HEK293 (cell line): Measurements from ENCODE around the gene FOXO6.

Experiments used
- CTCF ChIA-PET: fragments of 350-600 bp; formaldehyde crosslinking; extraction: SDS; loops from one replicate; lab custom pipeline; 2021; ENCODE audit warnings: antibody characterized with exemption; lab: Yijun Ruan, JAX
- POLR2A ChIA-PET: fragments of 300-600 bp; formaldehyde crosslinking; extraction: SDS; loops from one replicate; lab custom pipeline; 2020; ENCODE audit warnings: antibody characterized with exemption, inconsistent platforms; lab: Yijun Ruan, JAX
- H3K27ac ChIP-seq: fragments of 200-500 bp; sonication (Bioruptor generic); 2 replicates; pipeline ENCODE4 v1.5.1; 2014; ENCODE audit warnings: low read depth, low read length, control low read depth, inconsistent platforms; ENCODE audit errors: extremely low read depth
- H3K36me3 ChIP-seq, 2 experiments: fragments of 200-500 bp in 1 of 2; sonication (Bioruptor generic) in 1 of 2; 1 replicate in 1 of 2; 2 replicates in 1 of 2; pipeline ENCODE4 v1.5.1; 2014 to 2017; ENCODE audit warnings: inconsistent platforms in 2 of 2, low read length in 2 of 2; ENCODE audit not compliant: control insufficient read depth in 2 of 2, insufficient read depth in 1 of 2
- H3K4me1 ChIP-seq: fragments of 200-500 bp; sonication (Bioruptor generic); 2 replicates; pipeline ENCODE4 v1.5.1; 2014; ENCODE audit warnings: mild to moderate bottlenecking, low read length, inconsistent platforms; ENCODE audit not compliant: control insufficient read depth, insufficient read depth
- H3K4me3 ChIP-seq: 2 replicates; pipeline ENCODE4 v1.5.1; 2011; ENCODE audit warnings: low read depth, mild to moderate bottlenecking, control low read depth, low read length, moderate library complexity
- H3K9me3 ChIP-seq: fragments of 200-500 bp; sonication (Bioruptor generic); 2 replicates; pipeline ENCODE4 v1.5.1; 2014; ENCODE audit warnings: low read depth, low read length, inconsistent platforms; ENCODE audit not compliant: control insufficient read depth, insufficient read depth
- EGR2 ChIP-seq: fragments of 450-650 bp; formaldehyde crosslinking; IDR thresholded peaks from 2 replicates; pipeline ENCODE4 v1.5.1; 2016; ENCODE audit warnings: low read depth, missing biosample characterization, missing genetic modification characterization
- KLF8 ChIP-seq: fragments of 450-650 bp; formaldehyde crosslinking; IDR thresholded peaks from 2 replicates; pipeline ENCODE4 v1.5.1; 2016; ENCODE audit warnings: missing biosample characterization, missing genetic modification characterization
- KLF9 ChIP-seq: fragments of 450-650 bp; formaldehyde crosslinking; IDR thresholded peaks from 2 replicates; pipeline ENCODE4 v1.5.1; 2016; ENCODE audit warnings: missing biosample characterization, missing genetic modification characterization, low read depth
- OVOL3 ChIP-seq: fragments of 450-650 bp; formaldehyde crosslinking; IDR thresholded peaks from 2 replicates; pipeline ENCODE4 v1.5.1; 2016; ENCODE audit warnings: missing biosample characterization, missing genetic modification characterization
- SCRT2 ChIP-seq: fragments of 450-650 bp; formaldehyde crosslinking; IDR thresholded peaks from 2 replicates; pipeline ENCODE4 v1.5.1; 2016; ENCODE audit warnings: missing biosample characterization, missing genetic modification characterization
- ZBTB48 ChIP-seq: fragments of 450-650 bp; formaldehyde crosslinking; IDR thresholded peaks from 2 replicates; pipeline ENCODE4 v1.5.1; 2016; ENCODE audit warnings: missing biosample characterization, missing genetic modification characterization
- ZFHX2 ChIP-seq: fragments of 450-650 bp; formaldehyde crosslinking; conservative IDR thresholded peaks from 2 replicates; pipeline ENCODE4 v1.5.1; 2016; ENCODE audit warnings: missing biosample characterization, missing genetic modification characterization
- ZNF132 ChIP-seq: fragments of 450-650 bp; formaldehyde crosslinking; IDR thresholded peaks from 2 replicates; pipeline ENCODE4 v1.5.1; 2017; ENCODE audit warnings: missing biosample characterization, missing genetic modification characterization, borderline replicate concordance
- ZNF274 ChIP-seq, 2 experiments: fragments of 200-500 bp in 1 of 2; fragments of 450-650 bp in 1 of 2; sonication (Bioruptor generic) in 1 of 2; formaldehyde crosslinking in 1 of 2; IDR thresholded peaks; 2 replicates each; pipeline versions ENCODE4 v1.5.1 to v1.6.1; 2014 to 2016; ENCODE audit warnings: borderline replicate concordance in 1 of 2, inconsistent platforms in 1 of 2, low read length in 1 of 2, missing biosample characterization in 1 of 2, missing genetic modification characterization in 1 of 2
- ZNF350 ChIP-seq: fragments of 450-650 bp; formaldehyde crosslinking; IDR thresholded peaks from 2 replicates; pipeline ENCODE4 v1.5.0; 2017; ENCODE audit warnings: missing biosample characterization, mild to moderate bottlenecking, missing genetic modification characterization
- ZNF354C ChIP-seq: fragments of 450-650 bp; formaldehyde crosslinking; IDR thresholded peaks from 2 replicates; pipeline ENCODE4 v1.5.1; 2016; ENCODE audit warnings: missing biosample characterization, missing genetic modification characterization, low read depth, borderline replicate concordance
- ZNF521 ChIP-seq: fragments of 450-650 bp; formaldehyde crosslinking; IDR thresholded peaks from 2 replicates; pipeline ENCODE4 v1.5.1; 2017; ENCODE audit warnings: missing biosample characterization, mild to moderate bottlenecking, missing genetic modification characterization
- ZNF555 ChIP-seq: fragments of 450-650 bp; formaldehyde crosslinking; conservative IDR thresholded peaks from 2 replicates; pipeline ENCODE4 v1.5.1; 2017; ENCODE audit warnings: missing biosample characterization, mild to moderate bottlenecking, missing genetic modification characterization, inconsistent platforms
- ZNF621 ChIP-seq: fragments of 450-650 bp; formaldehyde crosslinking; IDR thresholded peaks from 2 replicates; pipeline ENCODE4 v1.5.1; 2017; ENCODE audit warnings: missing biosample characterization, missing genetic modification characterization
- ZNF837 ChIP-seq: fragments of 450-650 bp; formaldehyde crosslinking; IDR thresholded peaks from 2 replicates; pipeline ENCODE4 v1.5.1; 2016; ENCODE audit warnings: missing biosample characterization, missing genetic modification characterization
- ZNF843 ChIP-seq: fragments of 450-650 bp; formaldehyde crosslinking; IDR thresholded peaks from 2 replicates; pipeline ENCODE4 v1.5.1; 2016; ENCODE audit warnings: missing biosample characterization, missing genetic modification characterization
- TF ChIP-seq, protein P1 (sequence below): fragments of 450-650 bp; formaldehyde crosslinking; IDR thresholded peaks from 2 replicates; pipeline ENCODE4 v1.5.1; 2016; ENCODE audit warnings: missing biosample characterization, missing genetic modification characterization
- TF ChIP-seq, protein P2 (sequence below): fragments of 450-650 bp; formaldehyde crosslinking; IDR thresholded peaks from 2 replicates; pipeline ENCODE4 v1.5.1; 2016; ENCODE audit warnings: missing biosample characterization, missing genetic modification characterization
- TF ChIP-seq, protein P3 (sequence below): sonication (generic); formaldehyde crosslinking; IDR thresholded peaks from 2 replicates; pipeline ENCODE4 v1.8.1; 2022; ENCODE audit warnings: mild to moderate bottlenecking, moderate library complexity, missing genetic modification reagents
- TF ChIP-seq, protein P4 (sequence below): fragments of 450-650 bp; formaldehyde crosslinking; IDR thresholded peaks from 2 replicates; pipeline ENCODE4 v1.5.1; 2016; ENCODE audit warnings: missing biosample characterization, missing genetic modification characterization, borderline replicate concordance

FOXO6 gene

DNA sequence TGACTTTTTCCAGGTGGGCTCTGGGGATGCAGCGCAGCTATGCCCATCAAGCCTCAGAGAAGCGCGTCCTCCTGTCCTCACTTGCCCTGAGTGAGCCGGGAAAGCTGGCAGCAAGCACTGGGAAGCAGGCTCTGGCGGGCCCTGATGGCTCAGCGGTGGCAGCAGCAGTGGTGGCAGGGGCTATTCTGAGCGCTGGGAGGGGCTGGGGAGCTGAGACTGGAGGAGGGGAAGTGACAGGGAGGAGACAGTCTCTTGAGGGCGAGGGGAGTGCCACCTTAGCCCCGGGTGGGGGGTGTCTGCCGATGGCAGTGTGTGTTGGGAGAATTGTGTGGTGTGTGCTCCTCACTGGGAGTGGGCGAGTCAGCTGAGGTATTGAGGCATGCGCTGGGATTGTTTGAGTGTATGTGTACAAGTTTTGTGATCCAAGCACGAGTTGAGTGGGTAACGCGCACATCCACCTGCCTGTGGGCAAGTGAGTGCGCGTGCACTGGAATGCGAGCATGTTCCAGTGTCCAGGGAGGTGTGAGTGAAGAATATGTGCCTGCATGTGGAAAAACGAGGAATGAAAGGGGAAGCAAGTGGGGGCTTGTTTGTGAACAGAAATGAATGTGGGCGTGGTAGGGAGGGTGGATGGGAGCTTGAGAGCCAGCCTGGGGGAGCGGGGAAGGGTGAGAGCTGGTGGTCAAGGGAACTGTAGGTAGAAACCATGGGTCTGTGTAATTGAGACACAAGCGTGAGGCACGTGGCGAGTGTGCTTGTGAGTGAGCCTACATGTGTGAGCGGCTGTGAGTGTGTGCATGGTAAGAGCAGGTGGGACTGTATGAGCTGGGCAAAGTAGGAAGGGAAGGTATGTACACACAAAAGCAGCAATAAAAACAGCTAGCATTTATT is 2.9 kb upstream of the FOXO6 start:
- no peaks in the 10 kb centered on the region for H3K36me3 ChIP-seq
- POLR2A ChIA-PET = interaction anchor here (0.5 to 1.7 kb wide), 4 partner anchors 13 to 159 kb away, joined by 3 to 5 read pairs (median 3); no protein-coding TSS in a partner anchor
- peak; percentile 38 for TF ChIP-seq KLF9 (tag by site-specific recombination)
- TF ChIP-seq ZNF621 = no peak
- peak; percentile 90 for TF ChIP-seq ZFHX2
- TF ChIP-seq ZBTB48 (tag by site-specific recombination) = peak; percentile 26; the same call in 1 of the 2 replicates
- no peak for TF ChIP-seq SCRT2 (tag by site-specific recombination)
- TF ChIP-seq, protein P1, sequence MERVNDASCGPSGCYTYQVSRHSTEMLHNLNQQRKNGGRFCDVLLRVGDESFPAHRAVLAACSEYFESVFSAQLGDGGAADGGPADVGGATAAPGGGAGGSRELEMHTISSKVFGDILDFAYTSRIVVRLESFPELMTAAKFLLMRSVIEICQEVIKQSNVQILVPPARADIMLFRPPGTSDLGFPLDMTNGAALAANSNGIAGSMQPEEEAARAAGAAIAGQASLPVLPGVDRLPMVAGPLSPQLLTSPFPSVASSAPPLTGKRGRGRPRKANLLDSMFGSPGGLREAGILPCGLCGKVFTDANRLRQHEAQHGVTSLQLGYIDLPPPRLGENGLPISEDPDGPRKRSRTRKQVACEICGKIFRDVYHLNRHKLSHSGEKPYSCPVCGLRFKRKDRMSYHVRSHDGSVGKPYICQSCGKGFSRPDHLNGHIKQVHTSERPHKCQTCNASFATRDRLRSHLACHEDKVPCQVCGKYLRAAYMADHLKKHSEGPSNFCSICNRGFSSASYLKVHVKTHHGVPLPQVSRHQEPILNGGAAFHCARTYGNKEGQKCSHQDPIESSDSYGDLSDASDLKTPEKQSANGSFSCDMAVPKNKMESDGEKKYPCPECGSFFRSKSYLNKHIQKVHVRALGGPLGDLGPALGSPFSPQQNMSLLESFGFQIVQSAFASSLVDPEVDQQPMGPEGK (tag by site-specific recombination) = no peak
- peak; percentile 78 for TF ChIP-seq EGR2 (tag by site-specific recombination)
- TF ChIP-seq ZNF274 (IDR thresholded peaks at IDR 0.05; ENCODE audit: low read length) = no peak
- no peak for TF ChIP-seq ZNF274 (tag by site-specific recombination; IDR thresholded peaks at IDR 0.05; ENCODE audit: borderline replicate concordance)
- no peak for TF ChIP-seq ZNF354C (tag by site-specific recombination)
- TF ChIP-seq, all 188 proteins: peak for 4
- H3K4me3 ChIP-seq = no peak overlapping the region
- no peaks in the 10 kb centered on the region for H3K9me3 ChIP-seq
- CTCF ChIA-PET = interaction anchor here (2.0 to 5.7 kb wide), 2 partner anchors 17 to 35 kb away, joined by 7 to 27 read pairs; no protein-coding TSS in a partner anchor
- no peak overlapping the region for H3K27ac ChIP-seq
- peaks cover 6% of the 10 kb centered on the region for H3K4me1 ChIP-seq

DNA sequence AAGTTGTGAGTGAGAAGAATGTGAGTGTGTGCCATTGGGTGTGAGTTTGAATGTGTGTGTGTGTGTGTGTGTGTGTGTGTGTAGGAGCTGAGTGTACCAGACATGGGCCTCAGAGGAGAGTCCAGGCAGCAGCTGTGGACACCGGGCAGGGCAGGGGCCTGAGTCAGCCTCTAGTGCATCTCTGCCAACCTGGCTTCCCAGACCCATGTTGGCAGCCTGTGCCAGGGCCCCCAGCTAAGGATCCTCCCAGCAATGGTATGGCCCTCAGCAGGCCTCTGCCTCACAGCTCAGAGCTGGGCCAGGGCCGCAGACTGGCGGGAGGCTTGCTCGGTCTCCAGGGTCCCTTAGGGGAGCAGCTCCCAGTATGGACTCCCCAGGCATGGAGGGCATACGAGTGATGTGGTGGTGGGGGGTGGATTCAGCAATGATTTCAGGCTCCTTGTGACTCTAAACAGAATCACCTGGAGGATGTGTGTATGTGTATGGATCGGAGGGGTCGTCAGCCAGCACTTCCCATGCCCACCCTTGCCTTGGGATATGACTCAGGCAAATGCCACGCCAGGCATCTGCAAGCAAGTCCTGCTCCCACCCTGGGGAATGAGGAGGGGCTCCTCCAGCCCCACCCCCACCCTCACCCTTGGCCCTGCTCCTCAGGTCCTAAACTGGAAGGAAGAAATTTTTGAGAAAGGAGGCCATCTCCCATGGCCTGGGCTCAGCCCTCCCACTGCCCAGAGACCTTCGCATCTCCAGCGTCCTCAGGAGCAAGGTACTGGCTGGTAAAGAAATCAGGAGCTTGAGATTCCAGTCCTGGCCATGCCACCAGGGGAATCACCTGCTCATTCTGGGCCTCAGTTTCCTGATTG is 1.8 kb upstream of the FOXO6 start:
- Histone ChIP-seq H3K4me3 (no peak overlapping the region), H3K4me1 (peaks cover 6% of the 10 kb centered on the region), H3K36me3 (no peaks in the 10 kb centered on the region), H3K9me3 (no peaks in the 10 kb centered on the region), H3K27ac (no peak overlapping the region)
- CTCF ChIA-PET = interaction anchor here (0.7 to 5.7 kb wide), 7 partner anchors 18 to 77 kb away, joined by 3 to 27 read pairs (median 12); no protein-coding TSS in a partner anchor
- POLR2A ChIA-PET = interaction anchor here (0.5 to 2.2 kb wide), 4 partner anchors 14 to 160 kb away, joined by 3 to 15 read pairs (median 3); no protein-coding TSS in a partner anchor
- TF ChIP-seq ZNF843 (tag by site-specific recombination) (no peak), ZNF521 (tag by site-specific recombination) (no peak), ZNF132 (tag by site-specific recombination) (no peak), ZNF350 (tag by site-specific recombination) (no peak), OVOL3 (tag by site-specific recombination) (no peak), ZNF621 (no peak), KLF8 (tag by site-specific recombination) (no peak), ZNF555 (tag by site-specific recombination) (no peak), ZNF837 (tag by site-specific recombination) (no peak)
- TF ChIP-seq, protein P2, sequence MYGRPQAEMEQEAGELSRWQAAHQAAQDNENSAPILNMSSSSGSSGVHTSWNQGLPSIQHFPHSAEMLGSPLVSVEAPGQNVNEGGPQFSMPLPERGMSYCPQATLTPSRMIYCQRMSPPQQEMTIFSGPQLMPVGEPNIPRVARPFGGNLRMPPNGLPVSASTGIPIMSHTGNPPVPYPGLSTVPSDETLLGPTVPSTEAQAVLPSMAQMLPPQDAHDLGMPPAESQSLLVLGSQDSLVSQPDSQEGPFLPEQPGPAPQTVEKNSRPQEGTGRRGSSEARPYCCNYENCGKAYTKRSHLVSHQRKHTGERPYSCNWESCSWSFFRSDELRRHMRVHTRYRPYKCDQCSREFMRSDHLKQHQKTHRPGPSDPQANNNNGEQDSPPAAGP (tag by site-specific recombination) = 0 out of 2 replicates have a peak, but pooled peaks have one; percentile 16
- TF ChIP-seq, protein P3, sequence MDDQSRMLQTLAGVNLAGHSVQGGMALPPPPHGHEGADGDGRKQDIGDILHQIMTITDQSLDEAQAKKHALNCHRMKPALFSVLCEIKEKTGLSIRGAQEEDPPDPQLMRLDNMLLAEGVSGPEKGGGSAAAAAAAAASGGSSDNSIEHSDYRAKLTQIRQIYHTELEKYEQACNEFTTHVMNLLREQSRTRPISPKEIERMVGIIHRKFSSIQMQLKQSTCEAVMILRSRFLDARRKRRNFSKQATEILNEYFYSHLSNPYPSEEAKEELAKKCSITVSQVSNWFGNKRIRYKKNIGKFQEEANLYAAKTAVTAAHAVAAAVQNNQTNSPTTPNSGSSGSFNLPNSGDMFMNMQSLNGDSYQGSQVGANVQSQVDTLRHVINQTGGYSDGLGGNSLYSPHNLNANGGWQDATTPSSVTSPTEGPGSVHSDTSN = no peak
- TF ChIP-seq, protein P4, sequence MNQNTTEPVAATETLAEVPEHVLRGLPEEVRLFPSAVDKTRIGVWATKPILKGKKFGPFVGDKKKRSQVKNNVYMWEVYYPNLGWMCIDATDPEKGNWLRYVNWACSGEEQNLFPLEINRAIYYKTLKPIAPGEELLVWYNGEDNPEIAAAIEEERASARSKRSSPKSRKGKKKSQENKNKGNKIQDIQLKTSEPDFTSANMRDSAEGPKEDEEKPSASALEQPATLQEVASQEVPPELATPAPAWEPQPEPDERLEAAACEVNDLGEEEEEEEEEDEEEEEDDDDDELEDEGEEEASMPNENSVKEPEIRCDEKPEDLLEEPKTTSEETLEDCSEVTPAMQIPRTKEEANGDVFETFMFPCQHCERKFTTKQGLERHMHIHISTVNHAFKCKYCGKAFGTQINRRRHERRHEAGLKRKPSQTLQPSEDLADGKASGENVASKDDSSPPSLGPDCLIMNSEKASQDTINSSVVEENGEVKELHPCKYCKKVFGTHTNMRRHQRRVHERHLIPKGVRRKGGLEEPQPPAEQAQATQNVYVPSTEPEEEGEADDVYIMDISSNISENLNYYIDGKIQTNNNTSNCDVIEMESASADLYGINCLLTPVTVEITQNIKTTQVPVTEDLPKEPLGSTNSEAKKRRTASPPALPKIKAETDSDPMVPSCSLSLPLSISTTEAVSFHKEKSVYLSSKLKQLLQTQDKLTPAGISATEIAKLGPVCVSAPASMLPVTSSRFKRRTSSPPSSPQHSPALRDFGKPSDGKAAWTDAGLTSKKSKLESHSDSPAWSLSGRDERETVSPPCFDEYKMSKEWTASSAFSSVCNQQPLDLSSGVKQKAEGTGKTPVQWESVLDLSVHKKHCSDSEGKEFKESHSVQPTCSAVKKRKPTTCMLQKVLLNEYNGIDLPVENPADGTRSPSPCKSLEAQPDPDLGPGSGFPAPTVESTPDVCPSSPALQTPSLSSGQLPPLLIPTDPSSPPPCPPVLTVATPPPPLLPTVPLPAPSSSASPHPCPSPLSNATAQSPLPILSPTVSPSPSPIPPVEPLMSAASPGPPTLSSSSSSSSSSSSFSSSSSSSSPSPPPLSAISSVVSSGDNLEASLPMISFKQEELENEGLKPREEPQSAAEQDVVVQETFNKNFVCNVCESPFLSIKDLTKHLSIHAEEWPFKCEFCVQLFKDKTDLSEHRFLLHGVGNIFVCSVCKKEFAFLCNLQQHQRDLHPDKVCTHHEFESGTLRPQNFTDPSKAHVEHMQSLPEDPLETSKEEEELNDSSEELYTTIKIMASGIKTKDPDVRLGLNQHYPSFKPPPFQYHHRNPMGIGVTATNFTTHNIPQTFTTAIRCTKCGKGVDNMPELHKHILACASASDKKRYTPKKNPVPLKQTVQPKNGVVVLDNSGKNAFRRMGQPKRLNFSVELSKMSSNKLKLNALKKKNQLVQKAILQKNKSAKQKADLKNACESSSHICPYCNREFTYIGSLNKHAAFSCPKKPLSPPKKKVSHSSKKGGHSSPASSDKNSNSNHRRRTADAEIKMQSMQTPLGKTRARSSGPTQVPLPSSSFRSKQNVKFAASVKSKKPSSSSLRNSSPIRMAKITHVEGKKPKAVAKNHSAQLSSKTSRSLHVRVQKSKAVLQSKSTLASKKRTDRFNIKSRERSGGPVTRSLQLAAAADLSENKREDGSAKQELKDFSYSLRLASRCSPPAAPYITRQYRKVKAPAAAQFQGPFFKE (tag by site-specific recombination) = no peak
